DMS53 treated with DMSO at 0.1 percent for 48 hours (cell line): ENCODE data around the gene IBSP.

Source experiments
- DNase-seq: peaks from one replicate; lab custom pipeline; 2025; ENCODE audit not compliant: unreplicated experiment; lab: John Stamatoyannopoulos, UW

IBSP gene

GRCh38 chr4:87799301-87800113, at the start of gene IBSP:
IBSP (plus strand) TSS chr4:87799554; CDS start chr4:87802362, 2,808 bp downstream.
- no peak for DNase-seq

- no peak for DNase-seq
Observed at GRCh38 chr4:87749883-87750282, 49.5 kb upstream of the IBSP start.

- DNase-seq: no peak
Observed at GRCh38 chr4:87758270-87758669, 41.1 kb upstream of the IBSP start.

GRCh38 chr4:87762311-87762710, 37.0 kb upstream of the IBSP start:
- no peak for DNase-seq

GRCh38 chr4:87781569-87781968, 17.8 kb upstream of the IBSP start:
- DNase-seq: no peak

- DNase-seq: no peak
Observed at GRCh38 chr4:87783781-87784180, 15.6 kb upstream of the IBSP start.

GRCh38 chr4:87785731-87786509, 13.4 kb upstream of the IBSP start:
- DNase-seq: no peak

- no peak for DNase-seq
Observed at GRCh38 chr4:87802858-87803257, 3.5 kb downstream of the IBSP start.

GRCh38 chr4:87803421-87803820, 4.1 kb downstream of the IBSP start:
- no peak for DNase-seq

- DNase-seq: no peak
Observed at GRCh38 chr4:87804871-87805270, 5.5 kb downstream of the IBSP start.

- no peak for DNase-seq
Observed at GRCh38 chr4:87805971-87806370, 6.6 kb downstream of the IBSP start.

GRCh38 chr4:87806520-87806919, 7.2 kb downstream of the IBSP start:
- no peak for DNase-seq

- no peak for DNase-seq
Observed at GRCh38 chr4:87807402-87807801, 8.0 kb downstream of the IBSP start.

GRCh38 chr4:87811977-87812376, 12.6 kb downstream of the IBSP start:
- no peak for DNase-seq

- no peak for DNase-seq
Observed at GRCh38 chr4:87819281-87819919, 20.0 kb downstream of the IBSP start.

- DNase-seq: peak; percentile 11
Observed at GRCh38 chr4:87823200-87823599, 23.8 kb downstream of the IBSP start.

- no peak for DNase-seq
Observed at GRCh38 chr4:87823724-87824123, 24.4 kb downstream of the IBSP start.

- DNase-seq: no peak
Observed at GRCh38 chr4:87824352-87824751, 25.0 kb downstream of the IBSP start.

- DNase-seq: no peak
Observed at GRCh38 chr4:87832669-87833068, 33.3 kb downstream of the IBSP start, which contains the start of gene MEPE. MEPE (plus strand) TSS chr4:87832969; CDS start chr4:87834715, 1,746 bp downstream.

- no peak for DNase-seq
Observed at GRCh38 chr4:87834401-87834800, 35.0 kb downstream of the IBSP start.

GRCh38 chr4:87835197-87835596, 35.8 kb downstream of the IBSP start:
- DNase-seq: no peak

GRCh38 chr4:87835743-87836142, 36.4 kb downstream of the IBSP start:
- no peak for DNase-seq
